Measurements from ENCODE around the gene SIGLEC15. TPM values are rescaled to one million over a fixed set of nuclear protein-coding genes. Genes with fewer than 3 reads are reported as not detected.

Gene SIGLEC15
- total RNA-seq, 1 donor from 2014 or later: 0.85 TPM

DNA sequence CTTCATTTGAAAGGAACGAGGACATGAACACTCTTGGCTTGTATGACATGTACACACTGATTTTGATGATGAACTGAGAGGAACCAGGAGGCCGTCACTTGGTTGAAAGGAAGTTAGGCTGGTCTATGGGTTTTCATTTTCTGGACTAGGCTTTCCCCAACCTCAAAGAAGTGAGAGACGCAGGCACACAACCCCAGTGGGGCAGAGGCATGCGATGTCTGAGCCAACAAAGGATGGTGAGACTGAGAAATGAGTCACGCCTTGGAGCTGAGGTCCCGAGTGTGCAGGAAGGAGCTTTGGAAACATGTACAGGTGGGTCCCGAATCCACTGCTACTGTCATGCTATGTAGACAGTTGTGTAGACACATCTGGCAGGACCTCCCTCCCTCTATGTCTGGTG, 24.1 kb downstream of the SIGLEC15 start:
- no peak overlapping the region for H3K4me3 Mint-ChIP-seq (ENCODE audit: unreplicated experiment)
- DNase-seq (ENCODE audit: low spot score): no peak

DNA sequence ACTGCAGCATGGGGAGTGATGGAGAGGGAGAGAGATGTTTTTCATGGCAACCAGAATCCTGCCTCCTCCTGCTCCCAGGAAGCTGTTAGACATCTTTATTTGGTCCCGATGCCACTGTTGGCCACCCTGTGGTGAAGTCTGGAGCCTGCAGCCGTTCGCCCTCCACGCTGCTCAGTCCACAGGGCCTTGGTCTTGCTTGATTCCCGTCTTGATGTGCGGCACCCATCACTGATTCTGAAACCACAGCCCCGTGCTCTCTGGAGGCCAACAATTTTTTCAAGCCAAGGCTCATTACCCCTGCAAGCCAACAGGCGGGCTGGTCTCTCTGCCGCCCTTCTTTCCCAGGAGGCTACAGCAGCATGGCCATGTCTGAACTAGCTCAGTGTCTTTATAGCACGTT, 24.5 kb downstream of the SIGLEC15 start:
- Mint-ChIP-seq H3K4me1 (ENCODE audit: low read depth) (peaks cover 2% of the 10 kb centered on the region), H3K4me3 (ENCODE audit: unreplicated experiment) (no peak overlapping the region), H3K27ac (ENCODE audit: unreplicated experiment) (no peak overlapping the region), H3K9me3 (ENCODE audit: low read depth) (no peaks in the 10 kb centered on the region), H3K36me3 (ENCODE audit: low read depth) (peaks cover 25% of the 10 kb centered on the region), H3K27me3 (ENCODE audit: low read depth) (no peaks in the 10 kb centered on the region)
- TF ChIP-seq, protein P1, sequence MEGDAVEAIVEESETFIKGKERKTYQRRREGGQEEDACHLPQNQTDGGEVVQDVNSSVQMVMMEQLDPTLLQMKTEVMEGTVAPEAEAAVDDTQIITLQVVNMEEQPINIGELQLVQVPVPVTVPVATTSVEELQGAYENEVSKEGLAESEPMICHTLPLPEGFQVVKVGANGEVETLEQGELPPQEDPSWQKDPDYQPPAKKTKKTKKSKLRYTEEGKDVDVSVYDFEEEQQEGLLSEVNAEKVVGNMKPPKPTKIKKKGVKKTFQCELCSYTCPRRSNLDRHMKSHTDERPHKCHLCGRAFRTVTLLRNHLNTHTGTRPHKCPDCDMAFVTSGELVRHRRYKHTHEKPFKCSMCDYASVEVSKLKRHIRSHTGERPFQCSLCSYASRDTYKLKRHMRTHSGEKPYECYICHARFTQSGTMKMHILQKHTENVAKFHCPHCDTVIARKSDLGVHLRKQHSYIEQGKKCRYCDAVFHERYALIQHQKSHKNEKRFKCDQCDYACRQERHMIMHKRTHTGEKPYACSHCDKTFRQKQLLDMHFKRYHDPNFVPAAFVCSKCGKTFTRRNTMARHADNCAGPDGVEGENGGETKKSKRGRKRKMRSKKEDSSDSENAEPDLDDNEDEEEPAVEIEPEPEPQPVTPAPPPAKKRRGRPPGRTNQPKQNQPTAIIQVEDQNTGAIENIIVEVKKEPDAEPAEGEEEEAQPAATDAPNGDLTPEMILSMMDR (IDR thresholded peaks at IDR 0.05): peak; percentile 65
- no peak for DNase-seq (ENCODE audit: low spot score)

More for the DNA sequence above, 24.1 kb downstream of the SIGLEC15 start:
- H3K4me1 Mint-ChIP-seq (ENCODE audit: low read depth): peaks cover 2% of the 10 kb centered on the region
- H3K36me3 Mint-ChIP-seq (ENCODE audit: low read depth): peaks cover 26% of the 10 kb centered on the region
- no peak overlapping the region for H3K27ac Mint-ChIP-seq (ENCODE audit: unreplicated experiment)
- TF ChIP-seq, protein P1 (IDR thresholded peaks at IDR 0.05): no peak
- no peaks in the 10 kb centered on the region for H3K9me3 Mint-ChIP-seq (ENCODE audit: low read depth)
- H3K27me3 Mint-ChIP-seq (ENCODE audit: low read depth): no peaks in the 10 kb centered on the region

DNA sequence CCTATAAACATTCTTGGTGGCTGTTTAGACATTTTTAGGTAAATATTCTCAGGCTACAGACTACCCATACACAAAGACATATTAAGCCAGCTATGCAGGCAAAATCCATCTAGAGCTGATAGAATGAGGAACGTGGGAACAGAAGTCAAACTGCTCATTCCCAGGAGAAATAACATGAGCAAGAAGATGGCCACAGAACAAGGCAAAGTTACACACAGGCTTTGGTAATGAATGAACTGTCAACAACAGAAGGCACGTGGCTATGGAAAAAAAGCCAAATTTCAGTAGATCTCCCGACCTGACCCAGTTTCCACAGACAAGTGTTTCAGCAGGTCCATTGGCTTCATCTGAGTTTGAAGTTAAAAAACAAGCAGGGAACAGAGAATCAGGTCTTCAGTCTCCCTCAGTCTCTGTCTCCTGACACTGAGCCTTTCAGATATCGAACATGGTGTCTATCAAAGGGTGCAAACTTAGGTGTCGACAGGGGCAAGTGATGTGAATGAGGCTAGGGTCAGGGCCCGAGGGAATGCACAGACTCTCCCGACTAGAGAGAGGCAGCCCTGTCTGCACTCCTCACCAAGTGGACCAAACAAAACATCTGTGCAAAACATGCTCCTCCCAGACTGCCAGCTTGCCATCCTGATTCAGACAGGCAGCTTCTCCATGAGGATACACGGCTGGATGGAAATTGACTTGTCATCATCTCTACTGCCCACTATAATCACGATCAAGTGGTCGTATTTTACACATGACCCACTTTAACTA, 25.9 kb downstream of the SIGLEC15 start:
- no peak overlapping the region for H3K4me3 Mint-ChIP-seq (ENCODE audit: unreplicated experiment)
- TF ChIP-seq, protein P1 (IDR thresholded peaks at IDR 0.05): no peak
- DNase-seq (ENCODE audit: low spot score): no peak

DNA sequence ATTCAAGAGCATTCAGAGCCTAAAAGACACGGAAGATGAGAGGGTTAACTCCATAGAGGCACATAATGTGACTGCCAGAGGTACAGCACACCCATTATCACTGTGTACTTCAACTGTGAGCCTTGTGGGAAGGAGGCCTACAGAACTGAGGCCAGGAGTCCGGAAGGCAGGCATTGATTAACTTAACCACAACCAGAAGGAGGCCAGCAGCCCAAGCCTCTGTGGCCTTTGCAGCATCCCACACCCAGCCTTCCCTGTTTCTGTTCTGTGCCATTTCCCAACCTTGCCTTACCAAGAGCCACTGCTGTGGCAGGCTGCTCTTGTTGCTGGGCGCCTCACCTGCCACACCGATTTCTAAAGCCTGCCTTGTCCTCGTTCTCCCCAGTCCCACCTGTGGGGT, 27.2 kb downstream of the SIGLEC15 start:
- TF ChIP-seq, protein P1 (IDR thresholded peaks at IDR 0.05): no peak
- peaks cover under 1% of the 10 kb centered on the region for H3K4me1 Mint-ChIP-seq (ENCODE audit: low read depth)
- no peak overlapping the region for H3K27ac Mint-ChIP-seq (ENCODE audit: unreplicated experiment)
- no peaks in the 10 kb centered on the region for H3K9me3 Mint-ChIP-seq (ENCODE audit: low read depth)
- DNase-seq (ENCODE audit: low spot score): no peak
- H3K4me3 Mint-ChIP-seq (ENCODE audit: unreplicated experiment): no peak overlapping the region
- H3K27me3 Mint-ChIP-seq (ENCODE audit: low read depth): no peaks in the 10 kb centered on the region
- peaks cover 41% of the 10 kb centered on the region for H3K36me3 Mint-ChIP-seq (ENCODE audit: low read depth)

More for the DNA sequence above, 25.9 kb downstream of the SIGLEC15 start:
- Mint-ChIP-seq H3K4me1 (ENCODE audit: low read depth) (peaks cover 2% of the 10 kb centered on the region), H3K36me3 (ENCODE audit: low read depth) (peaks cover 35% of the 10 kb centered on the region), H3K27ac (ENCODE audit: unreplicated experiment) (no peak overlapping the region), H3K9me3 (ENCODE audit: low read depth) (no peaks in the 10 kb centered on the region), H3K27me3 (ENCODE audit: low read depth) (no peaks in the 10 kb centered on the region)

DNA sequence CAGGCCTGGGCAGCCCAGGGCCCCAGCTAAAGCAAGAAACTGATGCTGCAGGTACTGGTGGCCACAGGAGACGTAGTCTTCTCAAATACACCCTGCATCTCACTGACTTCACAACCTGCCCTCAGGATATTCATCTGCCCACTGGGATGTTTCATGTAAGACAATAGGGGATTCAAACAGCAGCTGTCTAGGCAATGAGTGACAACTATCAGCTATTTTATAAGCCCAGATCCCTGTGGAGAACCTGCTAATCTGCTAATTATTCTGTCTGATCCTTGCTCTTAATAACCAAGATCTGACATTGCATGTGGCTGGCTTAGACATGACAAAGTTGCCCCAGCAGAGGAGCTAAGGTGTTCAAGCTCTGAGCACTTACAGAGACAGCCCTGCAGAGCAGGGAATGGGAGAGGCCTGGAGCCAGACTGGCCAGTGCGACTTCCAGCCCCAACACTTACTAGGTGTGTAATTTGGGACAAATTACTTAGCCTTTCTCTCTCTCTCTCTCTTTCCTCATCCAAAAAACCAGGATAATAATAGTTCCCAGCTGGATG, 28.6 kb downstream of the SIGLEC15 start:
- peaks cover 50% of the 10 kb centered on the region for H3K36me3 Mint-ChIP-seq (ENCODE audit: low read depth)
- no peaks in the 10 kb centered on the region for H3K9me3 Mint-ChIP-seq (ENCODE audit: low read depth)
- TF ChIP-seq, protein P1 (IDR thresholded peaks at IDR 0.05): no peak
- no peak for DNase-seq (ENCODE audit: low spot score)
- no peaks in the 10 kb centered on the region for H3K27me3 Mint-ChIP-seq (ENCODE audit: low read depth)
- no peak overlapping the region for H3K27ac Mint-ChIP-seq (ENCODE audit: unreplicated experiment)
- no peaks in the 10 kb centered on the region for H3K4me1 Mint-ChIP-seq (ENCODE audit: low read depth)
- no peak overlapping the region for H3K4me3 Mint-ChIP-seq (ENCODE audit: unreplicated experiment)
